Aortic smooth muscle cell (primary cell): Measurements from ENCODE around the gene PEX1. TPM values are rescaled to one million over a fixed set of nuclear protein-coding genes. Genes with fewer than 3 reads are reported as not detected.

Source experiments
- total RNA-seq: library from RNA; depleted of rRNA; stranded (reverse); fragments of >200 nt; gene quantifications from 2 replicates; pipeline ENCODE4 v1.2.3, GENCODE V29; 2014

The PEX1 gene
- total RNA-seq: 16.5 and 18.0 TPM in 2 replicates

DNA sequence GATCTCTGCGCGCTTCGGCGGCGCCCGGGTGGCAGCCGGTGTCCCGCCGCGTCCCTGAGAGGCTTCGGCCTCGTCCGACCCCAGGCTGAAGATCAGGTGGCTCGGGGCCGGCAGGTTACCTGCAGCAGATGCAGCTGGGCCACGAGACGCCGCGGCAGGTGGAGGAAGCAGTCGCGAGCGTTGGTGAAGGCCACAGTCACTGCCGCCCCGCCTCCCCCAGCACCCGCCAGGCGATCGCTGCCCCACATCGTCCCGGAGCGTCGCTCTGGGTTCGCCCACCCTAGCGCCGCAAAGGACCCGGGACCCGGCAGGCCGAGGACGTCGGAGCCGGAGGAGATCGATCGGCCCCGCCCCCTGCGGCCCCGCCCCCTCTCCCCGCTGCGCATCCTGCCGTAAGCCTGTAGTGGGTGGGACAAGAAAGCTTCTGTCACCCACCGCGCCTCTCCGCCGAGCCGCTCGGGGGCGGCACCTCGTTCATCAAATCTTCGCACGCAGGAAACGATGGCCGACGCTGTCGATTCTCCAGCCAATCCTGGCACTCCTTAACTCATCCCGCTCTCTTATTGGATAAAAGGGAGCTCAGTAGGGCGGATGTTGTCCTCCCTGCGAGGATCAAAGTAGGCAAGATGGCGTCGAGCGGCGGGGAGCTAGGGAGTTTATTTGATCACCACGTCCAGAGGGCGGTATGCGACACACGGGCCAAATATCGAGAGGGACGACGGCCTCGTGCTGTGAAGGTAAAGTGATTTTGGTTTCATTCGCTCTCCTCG, at the start of gene PEX1, which contains the start of gene RBM48:
TSS of gene PEX1 (minus strand) at position 333 of the 770 bp plus-strand sequence. CDS start at position 248, 85 bp downstream.
TSS of gene RBM48 (plus strand) at position 608 of the 770 bp plus-strand sequence. CDS start at position 627, 19 bp downstream.

DNA sequence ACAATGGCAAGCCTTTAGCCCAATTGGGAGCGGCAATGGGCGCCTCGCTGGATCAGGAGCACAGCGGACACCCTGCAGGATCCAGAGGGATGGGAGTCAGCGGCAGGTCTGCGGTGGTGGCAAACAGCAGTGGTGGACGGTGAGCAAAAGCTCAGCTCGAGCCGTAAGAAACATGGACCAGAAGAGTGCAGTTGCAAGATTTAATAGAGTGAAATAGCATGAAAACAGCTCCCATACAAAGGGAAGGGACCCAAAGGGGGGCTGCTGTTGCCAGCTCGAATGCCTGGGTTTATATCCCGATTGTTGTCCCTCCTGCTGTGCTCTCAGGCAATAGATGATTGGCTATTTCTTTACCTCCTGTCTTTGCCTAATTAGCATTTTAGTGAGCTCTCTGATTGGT, 50.6 kb downstream of the PEX1 start, which contains the start of gene ERVW-1:
TSS of gene ERVW-1 (minus strand) at position 266 of the 400 bp plus-strand sequence. CDS start 7,565 bp downstream, outside the sequence.

DNA sequence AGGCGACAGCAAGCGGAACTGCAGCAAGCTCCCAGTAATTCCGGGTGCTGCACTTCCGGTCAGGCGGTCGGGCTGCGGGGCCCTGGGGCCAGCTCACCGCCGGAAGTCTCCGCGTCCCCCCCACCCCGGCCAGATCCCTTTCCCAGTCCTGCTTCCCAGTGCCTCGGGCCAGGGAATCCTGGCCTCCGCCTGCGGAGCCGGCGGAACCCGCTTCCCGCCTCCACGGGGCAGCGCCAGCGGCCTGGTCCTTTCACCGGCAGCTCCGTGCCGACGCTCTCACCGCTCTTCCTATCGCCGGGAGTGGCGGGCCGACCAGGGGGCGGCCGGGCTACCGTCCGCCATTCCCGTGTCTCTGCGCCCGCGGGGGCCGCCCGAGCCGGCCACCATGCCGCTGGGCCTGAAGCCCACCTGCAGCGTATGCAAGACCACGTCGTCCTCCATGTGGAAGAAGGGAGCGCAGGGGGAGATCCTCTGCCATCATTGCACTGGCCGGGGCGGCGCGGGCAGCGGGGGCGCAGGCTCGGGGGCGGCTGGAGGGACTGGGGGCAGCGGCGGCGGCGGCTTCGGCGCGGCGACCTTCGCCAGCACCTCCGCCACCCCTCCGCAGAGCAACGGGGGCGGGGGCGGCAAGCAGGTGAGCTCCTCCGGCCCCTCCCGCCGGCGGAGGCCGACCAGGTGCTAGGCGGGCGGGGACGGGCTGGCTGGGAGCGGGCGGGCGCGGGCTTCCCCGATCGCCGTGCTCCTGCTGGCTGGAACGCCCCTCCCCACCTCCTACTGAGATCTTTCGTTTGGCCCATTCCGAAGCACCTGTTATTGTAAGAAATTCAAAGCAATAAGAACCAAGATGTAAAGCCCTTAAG, 80.7 kb downstream of the PEX1 start, which contains the start of gene GATAD1:
TSS of gene GATAD1 (plus strand) at position 138 of the 860 bp plus-strand sequence. CDS start at position 386, 248 bp downstream.

Other genes starting within 250 kb of the PEX1 start
- gene GATAD1, start 81.0 kb downstream of the PEX1 start, total RNA-seq: 16.1 and 23.1 TPM in 2 replicates
- gene ERVW-1, start 50.6 kb downstream of the PEX1 start, total RNA-seq: not detected in 2 replicates
- 7.5 and 11.1 TPM in 2 replicates for gene RBM48, start 275 bp upstream of the PEX1 start, total RNA-seq
- gene FAM133B, start 61.9 kb upstream of the PEX1 start, total RNA-seq: 9.2 and 12.7 TPM in 2 replicates